AG04450 (cell line): Measurements from ENCODE around the gene HEBP1. TPM values are rescaled to one million over a fixed set of nuclear protein-coding genes. Genes with fewer than 3 reads are reported as not detected.

ENCODE experiments used
- CTCF ChIA-PET: fragments of 300-600, 350-600 bp; formaldehyde crosslinking; extraction: SDS; loops from one replicate; lab custom pipeline; 2022; ENCODE audit warnings: antibody characterized with exemption, inconsistent platforms; lab: Charles Lee
- POLR2A ChIA-PET: fragments of 350-600 bp; formaldehyde crosslinking; extraction: SDS; loops from one replicate; lab custom pipeline; 2021; ENCODE audit warnings: antibody characterized with exemption, inconsistent platforms; lab: Yijun Ruan, JAX
- DNase-seq: peaks from one replicate; pipeline ENCODE4 v3.0.0-alpha.2; 2011; ENCODE audit warnings: low read depth, low spot score
- H3K27ac ChIP-seq: one replicate; pipeline ENCODE4 v1.5.1; 2012; ENCODE audit warnings: low read depth, low read length, control low read depth
- H3K27me3 ChIP-seq: one replicate; pipeline ENCODE4 v1.6.0; 2012; ENCODE audit warnings: low read length; ENCODE audit not compliant: control insufficient read depth, insufficient read depth
- H3K4me3 ChIP-seq: 2 replicates; pipeline ENCODE4 v1.5.1; 2011; ENCODE audit warnings: mild to moderate bottlenecking, low read depth, low read length, control low read depth
- H3K9me3 ChIP-seq: 2 replicates; pipeline ENCODE4 v1.5.1; 2012; ENCODE audit warnings: low read length; ENCODE audit not compliant: control insufficient read depth, insufficient read depth
- CTCF ChIP-seq: IDR thresholded peaks from 2 replicates; pipeline ENCODE4 v1.5.1; 2011; ENCODE audit warnings: low read depth, low read length, control low read depth, inconsistent platforms
- polyA plus RNA-seq: library from polyadenylated mRNA; depleted of rRNA; stranded (reverse); fragments of >200 nt; gene quantifications from 2 replicates; pipeline ENCODE4 v1.2.3, GENCODE V29; 2011

HEBP1 gene
- polyA plus RNA-seq, 1 experiment: 57.7 TPM

- H3K9me3 ChIP-seq: no peaks in the 10 kb centered on the region
- ChIA-PET POLR2A (interaction anchor here (0.6 to 1.2 kb wide), 4 partner anchors 25 to 94 kb away, joined by 3 to 4 read pairs (median 3); no protein-coding TSS in a partner anchor), CTCF (interaction anchor here (0.6 to 1.8 kb wide), 5 partner anchors 15 to 722 kb away, joined by 4 to 12 read pairs (median 4); no protein-coding TSS in a partner anchor)
- no peak for TF ChIP-seq CTCF
- H3K27me3 ChIP-seq: no peaks in the 10 kb centered on the region
- no peak overlapping the region for H3K4me3 ChIP-seq
- H3K27ac ChIP-seq: peak overlapping the region; percentile 78
- DNase-seq: no peak
These were observed 8.8 kb upstream of the HEBP1 start for GRCh38 chr12:13008741-13009380.

GRCh38 chr12:13007496-13008233 lies 7.6 kb upstream of the HEBP1 start:
- no peak overlapping the region for H3K27ac ChIP-seq
- ChIA-PET CTCF (interaction anchor here (0.6 to 1.8 kb wide), 5 partner anchors 17 to 248 kb away, joined by 3 to 12 read pairs (median 4); no protein-coding TSS in a partner anchor), POLR2A (interaction anchor here (0.6 to 1.2 kb wide), 3 partner anchors 16 to 205 kb away, joined by 3 to 4 read pairs (median 3); no protein-coding TSS in a partner anchor)
- H3K4me3 ChIP-seq: no peak overlapping the region
- no peaks in the 10 kb centered on the region for H3K27me3 ChIP-seq
- H3K9me3 ChIP-seq: no peaks in the 10 kb centered on the region
- no peak for TF ChIP-seq CTCF
- DNase-seq: no peak

GRCh38 chr12:13005649-13006048 lies 5.6 kb upstream of the HEBP1 start:
- CTCF ChIA-PET: interaction anchor here (1.4 to 1.7 kb wide), 2 partner anchors 89 to 229 kb away, joined by 4 read pairs; no protein-coding TSS in a partner anchor
- no peak overlapping the region for H3K4me3 ChIP-seq
- no peak overlapping the region for H3K27ac ChIP-seq
- POLR2A ChIA-PET: no interaction called here
- DNase-seq: no peak
- no peaks in the 10 kb centered on the region; the same call in 1 of the 2 replicates for H3K9me3 ChIP-seq
- no peaks in the 10 kb centered on the region for H3K27me3 ChIP-seq
- no peak for TF ChIP-seq CTCF

- no peak overlapping the region for H3K4me3 ChIP-seq
- H3K9me3 ChIP-seq: no peaks in the 10 kb centered on the region; the same call in 1 of the 2 replicates
- POLR2A ChIA-PET: interaction anchor here (0.9 kb wide), 1 partner anchor 191 kb away, joined by 3 read pairs; the partner anchor contains the start of gene EMP1
- TF ChIP-seq CTCF: no peak
- CTCF ChIA-PET: interaction anchor here (0.8 to 3.6 kb wide), 4 partner anchors 88 to 229 kb away, joined by 3 to 15 read pairs (median 4); no protein-coding TSS in a partner anchor
- H3K27me3 ChIP-seq: no peaks in the 10 kb centered on the region
- H3K27ac ChIP-seq: no peak overlapping the region
- no peak for DNase-seq
These were observed 4.9 kb upstream of the HEBP1 start for GRCh38 chr12:13004986-13005385.
